HUDEP-2 (cell line): Measurements from ENCODE around the gene EHD3.
"Not testable (repeated sequence)": the region's sequence is repeated elsewhere in the genome, so short reads cannot be mapped to it uniquely, and the experiment has no call there.

Experiments used
- DNase-seq, 76 experiments: peaks; one replicate each; lab custom pipeline; 2025; ENCODE audit not compliant: unreplicated experiment in 76 of 76; lab: John Stamatoyannopoulos, UW

Gene EHD3

DNA sequence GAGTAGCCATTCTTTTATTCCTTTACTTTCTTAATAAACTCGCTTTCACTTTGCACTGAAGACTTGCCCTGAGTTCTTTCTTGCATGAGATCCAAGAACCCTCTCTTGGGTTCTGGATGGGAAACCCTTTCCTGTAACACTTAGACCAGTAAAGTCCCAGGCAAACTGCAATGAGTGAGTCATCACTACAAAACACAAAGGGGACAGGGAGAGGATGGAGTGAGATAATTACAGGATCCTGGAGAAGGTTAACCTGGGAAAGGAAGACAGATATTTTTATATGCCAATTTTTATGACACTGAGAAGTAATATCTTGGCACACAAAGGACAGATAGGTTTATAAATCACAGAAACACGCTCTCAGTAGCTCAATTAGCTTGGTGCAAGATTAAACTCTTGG is 48.7 kb downstream of the EHD3 start:
- no peak for DNase-seq

DNA sequence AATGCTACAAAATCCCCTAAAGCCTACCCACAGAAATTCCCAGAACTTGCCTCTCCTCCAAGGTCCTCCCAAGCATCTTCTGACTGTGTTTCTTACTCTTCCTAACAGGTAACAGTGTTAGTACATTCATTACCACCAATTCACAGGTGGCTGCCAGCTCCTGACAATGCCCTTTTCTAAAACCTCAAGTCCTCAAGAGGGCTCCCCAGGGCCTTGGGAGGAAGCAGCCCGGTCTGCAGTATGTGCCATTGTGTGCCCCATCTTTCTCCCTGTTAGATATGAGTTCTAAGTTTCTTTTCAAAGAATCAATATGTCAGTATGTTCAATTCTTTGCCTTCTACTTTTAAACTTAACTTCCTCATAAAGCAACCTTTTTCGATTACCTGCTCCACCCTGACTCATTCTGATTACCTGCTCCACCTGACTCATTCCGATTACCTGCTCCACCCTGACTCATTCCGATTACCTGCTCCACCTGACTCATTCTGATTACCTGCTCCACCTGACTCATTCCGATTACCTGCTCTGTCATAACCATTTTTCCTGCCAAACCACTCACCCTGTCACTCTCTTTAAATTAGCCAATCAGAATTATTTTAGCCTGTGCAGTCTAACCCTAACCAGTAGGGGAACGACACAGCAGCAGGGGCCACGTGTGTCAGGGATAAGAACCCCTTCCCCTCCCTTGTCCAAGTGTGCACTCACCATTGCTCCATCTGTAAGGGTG is 49.4 kb downstream of the EHD3 start:
- DNase-seq: not testable (repeated sequence)

DNA sequence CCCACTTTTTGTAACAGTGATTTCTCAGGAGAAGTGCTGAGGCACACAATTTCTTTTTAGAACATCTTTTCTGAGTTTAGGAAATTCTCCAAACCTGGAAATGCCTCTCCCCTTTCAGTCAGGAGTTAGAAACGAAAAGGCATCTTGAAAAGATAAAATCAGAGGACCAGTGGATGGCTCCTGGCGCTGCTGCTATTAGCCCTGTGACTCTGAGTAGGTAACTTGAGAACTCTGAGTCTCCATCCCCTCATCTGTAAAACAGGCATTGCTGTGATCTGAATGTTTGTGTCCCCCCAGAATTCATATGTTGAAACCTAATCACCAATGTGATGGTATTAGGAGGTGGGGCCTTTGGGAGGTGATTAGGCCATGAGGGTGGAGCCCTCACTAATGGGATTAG is 50.2 kb downstream of the EHD3 start:
- no peak for DNase-seq

DNA sequence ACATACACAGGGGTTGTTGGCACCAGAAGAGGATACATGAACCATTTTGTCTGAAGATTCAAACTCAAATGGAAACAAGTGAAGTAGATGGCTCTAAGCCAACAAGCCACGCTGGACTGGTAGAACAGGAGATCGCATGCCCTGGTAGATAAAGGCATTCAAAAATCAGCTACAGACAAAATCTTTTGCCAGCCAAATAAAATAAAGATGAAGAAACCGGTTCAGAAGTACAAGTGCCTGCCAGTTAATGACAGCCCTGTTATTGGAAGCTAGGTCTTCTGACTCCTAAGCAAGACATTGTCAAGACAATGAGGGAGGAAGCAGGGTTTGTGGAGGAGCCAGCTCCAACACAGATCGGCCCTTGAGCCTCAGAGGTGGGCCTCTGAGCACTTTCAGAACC is 52.3 kb downstream of the EHD3 start:
- no peak for DNase-seq

DNA sequence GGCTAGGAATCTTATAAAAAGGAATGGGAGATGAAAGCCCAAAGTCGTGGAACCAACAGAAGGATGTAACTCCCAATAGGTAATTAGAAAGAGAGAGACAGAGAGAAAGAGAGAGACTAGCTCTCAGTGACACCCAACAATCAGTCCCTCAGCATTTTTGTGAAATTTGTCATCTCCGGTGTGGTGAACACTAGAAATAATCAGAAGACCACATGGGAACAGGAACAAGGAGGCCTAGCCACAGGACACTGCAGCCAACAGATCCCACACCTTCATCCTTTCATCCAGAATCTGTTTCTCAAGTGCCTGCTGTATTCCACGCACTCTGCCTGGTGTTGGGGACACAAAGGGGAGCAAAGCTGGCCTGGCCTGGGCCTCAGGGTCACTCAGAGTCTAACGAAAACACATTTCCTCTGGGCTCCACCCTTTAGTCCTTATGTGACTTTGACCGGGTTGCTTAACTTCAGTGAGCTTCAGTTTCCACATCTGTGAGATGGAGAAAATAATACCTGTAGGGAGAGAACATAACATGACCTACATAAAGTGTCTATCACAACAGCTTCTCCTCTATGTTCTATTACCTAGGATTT is 53.1 kb downstream of the EHD3 start:
- DNase-seq: no peak

DNA sequence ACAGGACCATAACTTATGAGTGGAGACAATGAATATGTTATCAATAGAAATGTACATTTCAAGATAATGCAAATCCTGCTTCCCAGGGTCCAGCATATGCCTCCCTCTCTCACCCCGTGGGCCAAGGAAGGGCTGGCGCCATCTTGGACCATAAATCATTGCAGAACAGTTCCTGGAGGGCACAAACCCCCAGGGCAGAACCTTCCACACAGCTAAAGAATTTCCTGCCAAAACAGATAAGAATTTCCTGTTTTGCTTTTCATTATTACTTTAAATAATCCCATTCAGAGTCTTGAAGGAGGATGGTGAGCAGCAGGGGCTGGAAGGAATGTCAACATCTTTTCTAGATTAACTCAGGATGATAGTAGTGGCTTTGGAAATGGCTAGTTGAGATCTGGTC is 53.7 kb downstream of the EHD3 start:
- DNase-seq: no peak

DNA sequence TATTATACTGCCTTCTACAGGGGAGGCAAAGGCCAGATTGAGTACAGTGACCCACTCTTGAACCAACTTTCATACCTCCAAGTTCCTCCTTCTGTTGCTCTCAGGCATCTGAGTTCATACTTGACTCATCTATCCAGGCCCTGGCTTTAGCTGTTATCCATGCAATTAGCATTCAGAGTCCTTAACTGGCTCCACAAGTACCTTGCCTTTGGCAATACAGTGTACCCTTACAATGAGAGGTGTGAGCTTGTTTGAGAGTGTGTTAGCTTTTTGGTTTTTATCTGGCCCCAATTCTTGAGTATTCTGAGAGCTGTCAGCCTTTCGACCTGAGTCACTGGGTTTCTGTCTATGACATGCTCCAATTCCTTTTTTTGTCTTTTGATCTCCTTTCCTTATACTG is 60.2 kb downstream of the EHD3 start:
- DNase-seq: no peak

DNA sequence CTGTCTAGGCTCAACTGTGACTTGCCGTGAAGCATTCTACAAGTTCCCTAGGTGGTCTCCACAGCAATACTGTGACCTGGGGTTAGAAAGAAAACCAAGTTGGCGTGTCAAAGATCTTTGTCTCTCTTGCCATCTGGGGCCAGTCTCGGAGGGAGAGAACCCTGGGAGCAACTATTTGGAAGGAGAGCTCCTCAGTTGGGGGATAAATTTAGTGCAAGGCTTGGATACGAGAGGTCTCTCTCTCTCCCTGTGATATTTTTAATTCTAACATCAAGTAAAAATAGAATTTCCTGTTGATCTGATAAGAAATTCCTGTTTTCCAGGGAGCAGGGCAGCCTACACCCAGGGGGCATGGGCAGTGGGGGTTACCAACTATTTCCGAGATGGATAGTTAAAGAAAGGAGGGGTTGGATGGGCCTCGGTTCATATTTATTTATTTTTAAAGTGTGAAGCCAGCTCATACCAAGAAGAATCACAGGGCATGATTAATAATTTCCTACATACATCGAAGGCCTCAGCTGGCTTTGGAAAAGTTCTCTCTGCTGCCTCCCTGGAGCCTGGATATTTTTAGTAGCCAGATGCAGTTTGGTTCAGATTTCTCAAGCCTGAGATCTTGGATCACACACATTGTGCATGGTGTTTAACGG is 62.8 kb downstream of the EHD3 start:
- no peak for DNase-seq

DNA sequence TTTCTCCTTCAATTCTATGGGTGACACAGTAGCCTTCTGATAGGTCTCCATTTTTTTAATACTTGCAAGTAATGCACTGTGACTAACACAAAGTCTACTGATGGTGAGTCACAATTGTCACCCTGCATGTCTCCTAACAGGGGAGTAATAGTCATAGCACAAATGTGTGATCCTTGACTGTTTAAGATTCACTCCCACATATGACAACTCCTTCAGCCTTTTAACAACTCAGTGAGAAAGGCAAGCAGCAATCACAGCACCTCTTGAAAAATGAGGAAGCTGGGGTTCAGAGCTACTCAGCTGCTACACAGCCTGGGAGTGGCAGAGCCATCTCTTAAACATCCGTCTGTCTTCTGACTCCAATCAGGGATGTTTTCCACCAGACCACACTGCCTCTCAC is 63.8 kb downstream of the EHD3 start:
- DNase-seq: no peak

DNA sequence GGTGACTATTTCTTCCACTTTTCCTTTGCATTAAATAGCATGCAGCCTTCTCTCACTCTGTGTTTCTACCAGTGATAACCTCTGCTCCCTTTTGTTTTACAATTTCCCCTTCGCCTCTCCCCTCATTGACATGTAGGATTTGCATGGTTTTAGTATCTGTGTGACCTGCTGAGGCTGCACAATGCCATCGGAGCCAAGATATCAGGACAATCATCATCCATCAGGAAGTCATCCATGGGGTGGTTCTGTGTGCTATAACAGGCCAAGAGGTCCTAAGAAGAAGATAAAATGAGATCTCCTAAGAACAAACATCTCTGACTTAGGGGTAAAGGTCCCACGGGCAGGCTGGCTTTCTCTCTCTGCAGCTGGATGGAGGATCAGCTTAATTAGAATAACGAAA is 65.6 kb downstream of the EHD3 start:
- DNase-seq: no peak

DNA sequence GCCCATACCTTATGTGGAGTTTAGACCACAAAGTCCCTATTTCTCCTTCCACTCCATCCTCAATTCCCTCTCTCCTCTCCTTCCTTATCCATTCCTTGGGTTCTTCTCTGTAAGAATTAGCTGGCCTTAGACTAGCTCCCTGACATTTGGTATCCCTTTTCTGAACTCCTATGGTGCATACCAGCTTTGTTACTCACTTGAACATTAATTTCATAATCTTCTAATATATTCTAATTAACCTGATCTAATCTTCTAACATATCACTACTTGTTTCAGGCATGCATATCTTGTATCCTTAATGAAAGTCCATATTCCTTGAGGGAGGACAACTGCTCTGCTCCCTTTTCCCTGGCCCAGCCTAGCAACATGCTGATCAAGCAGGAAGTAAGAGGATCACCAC is 66.4 kb downstream of the EHD3 start:
- no peak for DNase-seq

DNA sequence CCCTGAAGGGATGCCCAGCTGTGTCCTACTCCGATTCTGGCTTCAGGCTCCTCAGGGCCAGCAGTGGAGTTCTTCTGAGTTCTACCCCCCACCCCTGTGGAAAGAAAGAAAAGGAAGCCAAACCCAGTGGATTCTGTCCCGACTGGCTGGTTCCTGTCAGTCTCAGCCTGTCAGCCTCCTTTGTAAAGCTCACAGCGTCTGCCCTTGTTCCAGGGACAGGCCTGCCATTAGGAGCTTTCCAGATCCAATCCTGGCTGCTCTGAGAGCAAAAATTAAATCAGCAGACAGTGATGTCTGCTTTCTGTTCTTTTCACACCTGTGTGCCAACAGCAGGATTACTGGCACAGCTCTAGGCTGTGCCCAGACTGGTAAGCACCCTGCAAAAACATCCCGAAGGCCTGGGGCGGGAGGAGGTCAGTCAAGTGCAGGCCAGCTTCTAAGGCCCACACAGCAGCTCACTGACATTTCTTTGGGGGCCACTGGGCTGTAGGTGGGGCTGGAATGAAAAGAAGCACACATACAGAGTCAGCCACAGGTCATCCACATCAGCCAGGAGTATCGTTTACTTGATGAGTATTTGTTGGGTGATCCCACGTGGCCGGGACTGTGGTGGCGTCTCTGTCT is 69.1 kb downstream of the EHD3 start:
- no peak for DNase-seq

DNA sequence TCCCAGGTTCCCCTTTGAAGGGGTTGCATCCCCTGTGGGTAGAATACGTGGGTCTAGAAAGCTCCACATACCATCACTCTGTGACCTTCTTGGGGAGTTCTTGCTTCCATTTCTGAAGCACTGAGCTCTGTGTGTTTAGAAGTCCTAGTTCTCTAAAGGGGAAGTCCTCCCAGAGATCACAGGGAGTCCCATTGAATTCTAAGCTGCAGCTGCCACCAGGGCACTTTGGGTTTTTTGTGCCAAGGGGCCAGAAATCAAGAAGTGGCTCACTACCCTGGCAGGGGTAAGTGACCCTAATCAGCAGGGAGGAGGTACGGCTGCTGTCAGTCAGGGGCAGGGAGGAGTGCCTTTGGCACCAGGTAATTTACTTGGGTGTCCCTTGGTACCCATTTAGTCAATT is 70.9 kb downstream of the EHD3 start:
- no peak for DNase-seq

DNA sequence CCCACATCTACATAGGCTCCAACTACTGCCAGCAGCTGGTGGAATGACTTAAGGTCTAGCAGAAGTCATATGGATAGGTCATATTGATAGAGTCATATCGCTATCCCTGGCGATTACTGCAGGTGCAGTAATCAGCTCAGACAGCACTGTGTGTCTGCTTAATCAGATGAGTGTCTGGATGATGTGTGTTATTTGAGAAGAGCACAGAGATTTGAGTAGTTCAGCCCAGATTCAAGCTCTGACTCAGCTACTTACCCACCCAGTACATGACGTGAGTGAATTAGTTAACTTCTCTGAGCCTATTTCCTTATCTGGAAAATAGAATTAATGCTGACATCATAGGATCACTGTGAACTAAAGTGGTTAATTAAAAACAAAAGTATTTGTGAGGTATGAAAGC is 78.9 kb downstream of the EHD3 start:
- DNase-seq: no peak

DNA sequence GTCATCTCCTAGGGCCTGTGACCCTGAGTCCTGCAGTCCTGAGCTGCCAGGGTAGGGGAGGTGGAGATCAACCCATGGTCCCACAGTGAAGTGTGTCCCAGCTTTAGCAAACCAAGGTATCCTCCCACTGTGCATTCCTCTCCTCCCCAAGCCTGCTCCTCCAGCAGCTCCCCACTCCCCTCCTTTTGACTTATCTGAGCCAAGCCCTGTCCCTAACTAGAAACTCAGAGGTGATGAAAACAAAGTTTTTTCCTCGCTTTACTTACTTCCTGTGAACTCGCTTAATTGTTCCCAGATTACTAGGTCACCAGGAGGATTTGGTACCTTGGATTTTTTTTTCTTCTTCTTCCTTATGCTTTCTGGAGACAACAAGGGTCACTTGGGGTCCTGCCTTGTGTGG is 80.8 kb downstream of the EHD3 start:
- DNase-seq: no peak

DNA sequence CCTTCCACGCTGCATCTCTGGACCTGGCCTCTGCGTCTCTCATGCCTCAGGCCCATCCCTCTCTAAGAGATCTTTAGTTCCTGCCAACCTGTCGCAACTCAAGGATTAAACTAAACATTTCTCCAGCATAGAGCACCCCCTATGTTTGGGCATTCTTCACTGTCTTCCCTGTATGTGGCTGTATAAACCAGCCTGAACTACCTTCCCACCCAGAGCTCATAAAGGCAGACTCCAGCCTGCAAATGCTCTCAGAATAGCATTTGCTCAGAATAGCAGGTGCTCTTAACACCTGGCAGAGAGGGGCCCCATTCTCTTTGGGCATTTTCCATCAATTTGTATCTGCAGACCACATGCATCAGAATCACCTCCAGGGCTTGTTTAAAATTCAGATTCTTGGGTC is 83.4 kb downstream of the EHD3 start:
- DNase-seq: no peak

DNA sequence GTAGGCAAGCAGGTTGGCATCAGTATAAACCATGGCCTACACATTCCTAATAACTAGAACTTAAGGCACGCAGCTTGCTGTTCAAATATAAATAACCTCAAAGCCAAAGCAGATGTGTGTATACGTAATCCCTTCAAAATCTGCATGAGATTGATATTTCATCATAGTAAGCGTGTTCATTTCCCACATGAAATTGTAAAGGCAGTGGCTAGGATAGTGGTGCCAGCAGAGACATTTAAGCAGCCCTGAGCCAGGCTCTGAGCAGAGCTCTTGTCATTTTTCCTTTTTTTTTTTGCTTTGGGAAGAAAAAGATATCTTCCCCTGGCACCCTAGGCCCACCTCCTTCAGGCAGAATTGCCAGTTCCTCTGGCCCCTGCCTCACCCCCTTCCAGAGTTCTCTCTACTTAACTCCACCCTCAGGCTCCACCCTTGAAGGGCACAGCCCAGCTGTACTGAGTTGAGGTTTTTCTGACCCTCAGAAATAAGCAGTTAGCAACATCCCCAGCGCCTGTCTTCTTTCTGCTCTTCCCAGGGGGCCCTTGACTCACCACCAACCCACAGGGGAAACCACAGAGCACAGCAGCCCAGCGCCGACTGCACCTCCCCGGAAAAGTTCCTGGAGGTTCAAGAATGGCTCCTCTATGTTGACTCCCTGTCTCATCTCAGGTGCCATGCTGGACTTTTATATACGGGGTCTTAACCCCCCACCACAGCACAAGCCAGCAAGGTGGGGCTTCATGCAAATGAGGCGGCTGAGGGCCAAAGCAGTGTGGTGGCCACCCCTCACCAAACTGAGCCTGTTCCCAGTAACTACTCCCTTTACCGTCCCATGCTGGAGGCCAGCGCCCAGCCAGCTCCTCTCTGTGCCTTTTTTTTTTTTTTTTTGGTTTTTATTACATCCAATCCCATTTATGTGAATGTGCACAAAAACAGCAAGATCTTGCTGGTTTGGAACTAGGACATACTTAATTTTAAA is 84.7 kb downstream of the EHD3 start:
- no peak for DNase-seq
